Activated naive CD4-positive, alpha-beta T cell treated with anti-CD3 and anti-CD28 coated beads for 36 hours (primary cell): ENCODE measurements around the gene CD2AP. TPM values are rescaled to one million over a fixed set of nuclear protein-coding genes. Genes with fewer than 3 reads are reported as not detected.
"Not testable (repeated sequence)": the region's sequence is repeated elsewhere in the genome, so short reads cannot be mapped to it uniquely, and the experiment has no call there.

Experiments
- CTCF ChIA-PET: fragments of 350-600 bp; sonication (Branson Sonifier 250); formaldehyde crosslinking; loops from one replicate; lab custom pipeline; 2021; ENCODE audit warnings: antibody characterized with exemption; lab: Charles Lee
- DNase-seq: peaks from one replicate; pipeline ENCODE4 v3.0.0-alpha.2; 2020
- H3K27ac Mint-ChIP-seq: one replicate; pipeline ENCODE4 v1.8.0; 2021; ENCODE audit warnings: mild to moderate bottlenecking, mixed read lengths
- H3K27me3 Mint-ChIP-seq: one replicate; pipeline ENCODE4 v1.8.0; 2021; ENCODE audit warnings: low read depth, mixed read lengths
- H3K36me3 Mint-ChIP-seq: one replicate; pipeline ENCODE4 v1.8.0; 2021; ENCODE audit warnings: low read depth, mixed read lengths
- H3K4me1 Mint-ChIP-seq: one replicate; pipeline ENCODE4 v1.8.0; 2021; ENCODE audit warnings: low read depth, mixed read lengths
- H3K4me3 Mint-ChIP-seq: one replicate; pipeline ENCODE4 v1.8.0; 2021; ENCODE audit warnings: mild to moderate bottlenecking, moderate library complexity, mixed read lengths
- H3K9me3 Mint-ChIP-seq: one replicate; pipeline ENCODE4 v1.8.0; 2021; ENCODE audit warnings: mixed read lengths
- intact Hi-C: fragments of 100-400 bp; cut with micrococcal nuclease; formaldehyde crosslinking; loops from one replicate; pipeline ENCODE4 v1.15.1; 2023
- total RNA-seq, 2 experiments: library from RNA; stranded (reverse); gene quantifications; one replicate each; pipeline ENCODE4 v1.2.3, GENCODE V29; 2021

CD2AP gene
- total RNA-seq, 2 experiments from 2014 or later, result 16.1 to 18.1 TPM

DNA sequence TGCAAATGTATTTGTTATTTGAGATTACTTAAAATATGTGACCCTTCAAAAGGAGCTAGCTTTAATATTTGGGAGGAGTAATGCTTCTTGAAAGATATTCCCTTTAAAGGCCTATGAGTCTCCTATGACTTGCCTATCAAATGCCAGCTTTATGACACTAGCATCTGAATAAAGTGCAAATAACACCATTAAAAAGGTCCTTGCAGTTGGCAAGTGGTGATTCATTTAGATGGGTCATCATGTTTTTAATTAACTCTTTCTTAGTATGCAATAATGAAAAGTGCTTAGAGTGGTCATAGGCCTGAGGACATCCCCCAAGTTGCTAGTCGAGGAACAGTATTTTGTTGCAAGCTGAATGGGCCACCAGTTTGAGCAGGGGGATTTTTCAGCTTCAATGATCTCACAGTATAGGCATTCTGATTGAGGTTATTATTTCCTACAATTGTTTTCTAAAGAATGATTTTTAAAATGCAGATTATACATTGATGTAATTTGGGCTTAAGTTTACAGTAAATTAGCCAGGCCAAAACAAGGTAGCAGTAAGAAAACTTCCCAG lies 3.7 kb upstream of the CD2AP start:
- CTCF ChIA-PET, result interaction anchor here (1.1 to 2.1 kb wide), 2 partner anchors 60 to 156 kb away, joined by 4 to 7 read pairs; no protein-coding TSS in a partner anchor
- Mint-ChIP-seq H3K27ac (no peak overlapping the region), H3K4me1 (peaks cover 4% of the 10 kb centered on the region), H3K4me3 (no peak overlapping the region), H3K27me3 (no peaks in the 10 kb centered on the region), H3K36me3 (peaks cover 3% of the 10 kb centered on the region), H3K9me3 (no peaks in the 10 kb centered on the region)
- DNase-seq, result no peak
- intact Hi-C loops, result no loop called here

DNA sequence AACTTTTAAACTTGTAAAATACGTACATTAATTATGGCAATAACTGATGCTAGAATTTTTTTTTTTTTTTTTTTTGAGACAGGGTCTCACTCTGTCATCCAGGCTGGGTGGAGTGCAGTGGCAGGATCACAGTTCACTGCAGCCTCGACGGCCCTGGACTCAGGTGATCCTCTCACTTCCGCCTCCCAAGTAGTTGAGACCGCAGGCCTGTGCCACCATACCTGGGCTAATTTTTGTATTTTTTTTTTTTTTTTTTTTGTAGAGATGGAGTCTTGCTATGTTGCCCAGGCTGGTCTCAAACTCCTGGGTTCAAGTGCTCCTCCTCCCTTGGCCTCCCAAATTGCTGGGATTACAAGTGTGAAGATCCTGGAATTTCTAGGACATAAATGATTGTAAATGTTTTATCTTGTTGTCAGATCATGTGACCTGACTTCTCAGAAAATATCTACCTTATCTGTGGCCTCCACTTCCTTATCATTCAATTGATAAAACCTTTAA lies 2.2 kb upstream of the CD2AP start:
- no peak overlapping the region for H3K4me3 Mint-ChIP-seq
- peaks cover 9% of the 10 kb centered on the region for H3K4me1 Mint-ChIP-seq
- CTCF ChIA-PET, result interaction anchor here (1.1 kb wide), 1 partner anchor 154 kb away, joined by 4 read pairs; no protein-coding TSS in a partner anchor
- DNase-seq, result no peak
- intact Hi-C loops, result loop anchor here (5.0 kb wide), 5 partner anchors 62 to 307 kb away; partner anchors contain the start of gene OPN5
- H3K36me3 Mint-ChIP-seq, result peaks cover 3% of the 10 kb centered on the region
- no peaks in the 10 kb centered on the region for H3K27me3 Mint-ChIP-seq
- H3K9me3 Mint-ChIP-seq, result no peaks in the 10 kb centered on the region
- H3K27ac Mint-ChIP-seq, result no peak overlapping the region

DNA sequence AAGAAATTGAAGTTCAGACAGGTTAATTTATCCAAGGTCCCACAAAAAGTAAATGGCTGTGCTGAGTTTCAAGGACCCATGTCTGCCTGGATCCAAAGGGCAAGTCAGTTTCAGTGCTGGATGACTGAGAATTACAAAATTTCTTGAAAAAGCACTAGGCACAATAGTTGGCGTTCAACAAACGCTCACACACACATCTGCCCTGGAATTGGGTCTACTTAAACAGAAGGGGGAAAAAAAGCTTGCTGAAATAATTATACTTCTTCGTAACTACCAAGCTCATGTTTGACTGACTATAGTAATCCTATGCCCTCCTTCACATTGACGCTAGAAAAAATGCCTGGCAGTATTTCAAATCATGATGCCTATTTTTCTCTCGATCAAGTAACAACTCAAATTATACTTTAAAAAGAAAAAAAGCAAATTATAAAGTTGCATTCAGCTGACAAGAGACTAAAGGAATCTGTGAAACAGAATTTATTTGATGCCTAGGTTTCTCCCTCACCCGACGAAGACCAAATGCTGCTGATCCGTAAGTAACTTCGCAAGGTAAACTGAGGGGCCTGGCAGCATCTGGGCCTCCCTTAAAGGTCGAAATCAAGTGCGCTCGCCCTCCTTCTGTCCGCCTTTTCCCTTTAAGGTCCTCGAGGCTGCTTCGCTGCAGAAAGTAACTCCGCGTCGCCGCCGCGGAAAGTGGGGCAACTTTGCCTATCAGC lies 650 bp upstream of the CD2AP start:
- CTCF ChIA-PET, result interaction anchor here (0.8 to 0.9 kb wide), 2 partner anchors 31 to 146 kb away, joined by 3 read pairs; no protein-coding TSS in a partner anchor
- H3K36me3 Mint-ChIP-seq, result peaks cover 3% of the 10 kb centered on the region
- H3K27me3 Mint-ChIP-seq, result no peaks in the 10 kb centered on the region
- intact Hi-C loops, result loop anchor here (1.0 to 5.0 kb wide), 6 partner anchors 31 to 305 kb away; partner anchors contain the start of gene OPN5
- no peak for DNase-seq
- H3K4me1 Mint-ChIP-seq, result peaks cover 22% of the 10 kb centered on the region
- H3K9me3 Mint-ChIP-seq, result no peaks in the 10 kb centered on the region
- H3K4me3 Mint-ChIP-seq, result peak overlapping the region; percentile 100
- peak overlapping the region; percentile 75 for H3K27ac Mint-ChIP-seq

DNA sequence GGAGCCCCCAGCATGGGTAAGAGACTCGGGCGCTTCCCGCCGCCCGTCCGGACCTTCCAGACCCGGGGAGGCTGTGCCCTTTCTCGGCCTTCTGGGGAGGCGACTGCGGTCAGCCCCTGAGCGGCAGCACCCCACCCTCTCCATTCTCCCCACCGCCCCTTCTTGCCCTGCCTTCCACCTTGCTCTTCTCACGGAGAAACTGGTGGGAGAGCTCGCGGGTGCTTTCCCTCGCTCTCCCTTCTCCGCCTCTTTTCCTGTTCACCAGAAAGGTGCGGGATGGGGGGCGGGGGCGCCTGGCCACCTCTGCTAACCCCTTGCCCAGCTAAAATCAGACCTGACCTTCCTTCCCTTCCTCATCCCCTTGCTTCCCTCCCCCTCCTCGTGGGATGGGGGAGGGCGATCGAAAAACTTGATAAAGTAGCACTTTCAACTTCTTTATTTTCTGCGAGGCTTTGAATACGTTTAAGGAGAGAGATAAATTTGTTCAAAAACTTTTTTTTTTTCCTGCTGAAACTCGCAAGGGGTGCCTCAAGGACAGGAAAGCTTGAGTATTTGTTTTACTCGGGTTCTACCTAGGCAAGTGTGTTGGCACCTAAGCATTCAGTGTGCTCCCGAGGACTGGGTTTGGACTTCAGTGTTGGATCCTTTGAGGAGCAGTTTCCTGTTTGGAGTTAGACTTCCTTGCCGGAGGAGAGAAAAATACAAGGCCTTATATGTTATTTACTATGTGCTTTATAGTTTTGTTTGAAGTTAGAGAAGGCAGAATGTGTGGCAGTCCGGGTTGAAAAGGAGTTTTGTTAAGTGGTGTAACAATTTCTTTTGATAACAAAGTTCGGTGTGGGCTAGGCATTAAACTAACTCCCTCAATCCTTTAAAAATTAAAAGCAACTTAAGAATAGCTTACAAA lies 897 bp downstream of the CD2AP start:
- no peak for DNase-seq
- CTCF ChIA-PET, result interaction anchor here (0.7 to 1.6 kb wide), 4 partner anchors 14 to 153 kb away, joined by 3 to 9 read pairs (median 4); no protein-coding TSS in a partner anchor
- Mint-ChIP-seq H3K27me3 (no peaks in the 10 kb centered on the region), H3K9me3 (no peaks in the 10 kb centered on the region), H3K36me3 (peaks cover 3% of the 10 kb centered on the region), H3K4me3 (peak overlapping the region; percentile 100), H3K27ac (peak overlapping the region; percentile 98), H3K4me1 (peaks cover 32% of the 10 kb centered on the region)
- intact Hi-C loops, result loop anchor here (1.0 to 5.0 kb wide), 7 partner anchors 59 to 1985 kb away; partner anchors contain the start of genes CENPQ, MMUT and OPN5

DNA sequence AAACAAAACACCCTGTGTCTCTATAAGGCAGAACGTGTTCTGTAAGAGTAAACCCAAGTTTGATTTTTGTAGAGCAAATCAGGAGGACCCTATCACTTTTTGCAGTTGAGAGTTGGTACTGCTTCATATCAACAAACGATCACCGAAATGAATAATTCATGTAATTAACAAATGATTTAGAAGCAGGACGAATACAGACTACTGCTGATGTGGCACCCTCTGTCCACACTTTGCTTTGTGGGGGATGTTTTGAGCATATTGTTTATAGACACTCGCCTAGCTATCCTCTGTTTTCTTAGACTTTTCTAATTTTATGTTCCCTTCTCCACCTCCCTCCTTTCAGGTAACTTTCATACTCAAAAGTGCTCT lies 1.5 kb downstream of the CD2AP start:
- DNase-seq, result no peak
- Mint-ChIP-seq H3K9me3 (no peaks in the 10 kb centered on the region), H3K4me3 (peak overlapping the region; percentile 100), H3K27ac (peak overlapping the region; percentile 98), H3K27me3 (no peaks in the 10 kb centered on the region), H3K4me1 (peaks cover 38% of the 10 kb centered on the region), H3K36me3 (peaks cover 3% of the 10 kb centered on the region)
- intact Hi-C loops, result loop anchor here (5.0 kb wide), 5 partner anchors 58 to 303 kb away; partner anchors contain the start of gene OPN5
- CTCF ChIA-PET, result interaction anchor here (1.0 to 1.6 kb wide), 2 partner anchors 14 to 64 kb away, joined by 5 to 9 read pairs; no protein-coding TSS in a partner anchor

DNA sequence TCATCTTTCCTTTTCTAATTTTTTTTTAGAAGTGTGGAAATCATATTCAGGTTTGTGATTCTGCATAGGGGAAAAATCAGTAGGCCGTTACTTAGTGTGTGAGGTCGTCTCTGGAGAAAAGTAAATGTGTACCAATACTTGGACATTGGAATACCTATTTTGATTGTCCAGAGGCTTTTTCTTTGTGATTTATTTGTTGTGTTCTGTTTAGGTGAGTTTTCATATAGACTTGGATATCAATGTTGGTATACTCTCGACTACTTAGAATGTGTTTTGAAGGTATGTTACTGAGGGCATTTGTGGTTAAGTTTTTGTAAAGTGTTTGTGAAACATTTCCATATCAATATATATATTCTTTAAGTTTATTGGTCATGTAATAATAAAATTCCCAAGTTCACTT lies 2.3 kb downstream of the CD2AP start:
- Mint-ChIP-seq H3K27ac (no peak overlapping the region), H3K4me1 (peaks cover 44% of the 10 kb centered on the region), H3K4me3 (peak overlapping the region; percentile 32), H3K36me3 (peaks cover 3% of the 10 kb centered on the region), H3K27me3 (no peaks in the 10 kb centered on the region), H3K9me3 (no peaks in the 10 kb centered on the region)
- DNase-seq, result no peak
- CTCF ChIA-PET, result interaction anchor here (1.0 kb wide), 1 partner anchor 65 kb away, joined by 5 read pairs; no protein-coding TSS in a partner anchor
- intact Hi-C loops, result loop anchor here (5.0 kb wide), 5 partner anchors 57 to 302 kb away; partner anchors contain the start of gene OPN5

DNA sequence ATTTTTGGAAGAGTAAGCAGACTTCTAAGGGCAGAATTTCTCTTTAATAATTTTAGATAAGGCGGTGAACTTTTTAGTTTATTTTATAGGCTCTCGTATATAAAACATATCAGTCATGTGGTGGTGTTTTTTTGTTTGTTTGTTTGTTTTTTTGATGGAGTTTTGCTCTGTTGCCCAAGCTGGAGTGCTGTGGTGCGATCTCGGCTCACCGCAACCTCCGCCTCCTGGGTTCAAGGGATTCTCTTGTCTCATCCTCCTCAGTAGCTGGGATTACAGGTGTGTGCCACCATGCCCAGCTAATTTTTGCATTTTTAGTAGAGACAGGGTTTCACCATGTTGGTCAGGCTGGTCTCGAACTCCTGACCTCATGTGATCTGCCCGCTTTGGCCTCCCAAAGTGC lies 3.6 kb downstream of the CD2AP start:
- not testable (repeated sequence) for H3K4me3 Mint-ChIP-seq, H3K27me3 Mint-ChIP-seq, H3K36me3 Mint-ChIP-seq

DNA sequence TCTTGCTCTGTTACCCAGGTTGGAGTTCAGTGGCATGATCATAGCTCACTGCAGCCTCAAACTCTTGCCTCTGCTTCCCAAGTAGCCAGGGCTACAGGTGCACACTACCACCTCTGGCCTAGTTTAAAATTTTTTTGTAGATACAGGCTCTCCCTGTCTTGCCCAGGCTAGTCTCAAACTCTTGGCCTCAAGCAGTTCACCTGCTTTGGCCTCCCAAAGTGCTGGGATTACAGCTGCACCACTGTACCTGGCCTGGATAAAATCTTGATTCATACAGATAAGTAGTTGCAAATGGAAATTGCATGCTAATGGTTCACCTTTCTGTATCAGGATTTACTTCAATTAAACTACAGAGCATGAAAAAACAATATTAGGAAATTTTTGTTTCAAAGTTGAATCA lies 4.2 kb downstream of the CD2AP start:
- no peak for DNase-seq
- H3K4me1 Mint-ChIP-seq, result peaks cover 51% of the 10 kb centered on the region
- H3K36me3 Mint-ChIP-seq, result peaks cover 3% of the 10 kb centered on the region
- CTCF ChIA-PET, result no interaction called here
- H3K9me3 Mint-ChIP-seq, result no peaks in the 10 kb centered on the region
- no peak overlapping the region for H3K4me3 Mint-ChIP-seq
- H3K27ac Mint-ChIP-seq, result no peak overlapping the region
- intact Hi-C loops, result no loop called here
- no peaks in the 10 kb centered on the region for H3K27me3 Mint-ChIP-seq

More for the DNA sequence above, 3.6 kb downstream of the CD2AP start:
- H3K27ac Mint-ChIP-seq, DNase-seq, H3K9me3 Mint-ChIP-seq, CTCF ChIA-PET, intact Hi-C loops: not testable (repeated sequence)
- peaks cover 49% of the 10 kb centered on the region for H3K4me1 Mint-ChIP-seq

DNA sequence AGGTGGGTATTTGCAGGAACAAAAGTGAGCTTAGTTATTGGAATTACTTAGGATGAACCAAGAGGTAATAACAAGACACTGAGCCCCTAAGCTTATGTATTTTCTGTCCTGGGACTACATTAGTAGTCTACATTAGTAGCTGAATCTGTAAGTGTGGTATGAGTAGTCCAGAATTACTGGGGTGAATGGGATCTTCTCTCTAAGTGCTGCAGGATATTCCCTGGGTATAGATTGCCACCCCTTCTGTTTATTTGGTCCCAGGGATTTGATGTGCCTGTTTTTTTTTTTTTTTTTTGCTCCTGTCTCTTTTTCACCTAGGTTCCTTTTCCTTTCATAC lies 5.9 kb downstream of the CD2AP start:
- no peaks in the 10 kb centered on the region for H3K36me3 Mint-ChIP-seq
- H3K27me3 Mint-ChIP-seq, result no peaks in the 10 kb centered on the region
- no peak for DNase-seq
- no peak overlapping the region for H3K27ac Mint-ChIP-seq
- H3K4me3 Mint-ChIP-seq, result no peak overlapping the region
- H3K9me3 Mint-ChIP-seq, result no peaks in the 10 kb centered on the region
- peaks cover 53% of the 10 kb centered on the region for H3K4me1 Mint-ChIP-seq
- intact Hi-C loops, result no loop called here
- CTCF ChIA-PET, result interaction anchor here (0.6 kb wide), 1 partner anchor 9 kb away, joined by 7 read pairs; no protein-coding TSS in a partner anchor

DNA sequence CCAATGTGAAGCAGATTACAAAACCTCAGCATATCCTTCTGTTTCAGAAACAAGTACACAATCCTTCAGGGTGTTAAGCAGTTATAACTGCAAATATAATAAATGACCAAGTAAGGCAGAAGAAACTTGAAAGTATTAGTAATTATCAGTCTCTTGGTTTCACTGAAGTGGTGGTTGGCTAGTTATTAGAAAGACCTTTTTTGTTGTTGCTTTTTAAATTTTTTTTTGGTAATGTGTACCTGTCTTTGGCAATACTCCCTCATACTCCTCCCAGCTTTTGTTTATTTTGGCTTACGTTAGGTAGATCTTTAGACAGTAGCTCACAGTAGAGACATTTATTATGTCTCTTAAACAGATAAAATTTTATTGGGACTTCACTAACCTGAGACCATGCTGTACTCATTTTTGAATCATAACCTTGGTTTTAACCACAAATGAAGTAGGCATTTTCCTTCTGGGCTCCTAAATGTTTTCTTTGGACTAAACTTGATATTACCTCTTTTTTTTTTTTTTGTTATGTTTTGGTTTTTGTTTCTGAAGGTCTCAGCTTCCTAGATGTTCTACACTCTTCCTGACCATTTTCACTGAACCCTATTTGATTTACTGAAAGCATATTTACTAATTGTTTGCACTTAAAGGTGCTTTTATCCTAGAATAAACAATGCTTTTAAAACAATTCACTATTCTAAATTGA lies 6.4 kb downstream of the CD2AP start:
- intact Hi-C loops, result no loop called here
- Mint-ChIP-seq H3K27me3 (no peaks in the 10 kb centered on the region), H3K4me3 (no peak overlapping the region), H3K4me1 (peaks cover 53% of the 10 kb centered on the region), H3K36me3 (no peaks in the 10 kb centered on the region), H3K27ac (no peak overlapping the region), H3K9me3 (no peaks in the 10 kb centered on the region)
- no peak for DNase-seq
- CTCF ChIA-PET, result interaction anchor here (0.6 kb wide), 1 partner anchor 9 kb away, joined by 7 read pairs; no protein-coding TSS in a partner anchor

DNA sequence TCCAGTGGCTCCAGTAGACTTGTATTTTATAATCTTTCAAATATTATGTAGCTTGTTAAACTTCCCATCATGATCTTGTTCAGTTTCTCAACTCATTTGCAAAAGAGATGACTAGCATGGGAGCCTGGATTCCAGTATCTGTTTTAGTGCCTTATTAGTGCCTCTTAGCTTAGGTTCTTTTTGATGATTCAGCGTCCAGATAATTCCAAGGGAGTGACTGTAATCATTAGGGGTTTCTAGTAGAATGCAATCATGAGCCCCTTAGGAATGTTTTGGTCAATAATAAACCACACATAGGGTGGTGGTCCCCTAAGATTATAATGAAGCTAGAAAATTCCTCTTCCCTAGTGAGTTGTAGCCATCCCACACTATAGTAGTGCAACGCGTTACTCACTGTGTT lies 7.0 kb downstream of the CD2AP start:
- no peak for DNase-seq
- Mint-ChIP-seq H3K4me3 (no peak overlapping the region), H3K27ac (no peak overlapping the region), H3K27me3 (no peaks in the 10 kb centered on the region), H3K9me3 (no peaks in the 10 kb centered on the region), H3K36me3 (no peaks in the 10 kb centered on the region), H3K4me1 (peaks cover 54% of the 10 kb centered on the region)
- intact Hi-C loops, result no loop called here
- CTCF ChIA-PET, result interaction anchor here (0.6 kb wide), 1 partner anchor 799 kb away, joined by 3 read pairs; no protein-coding TSS in a partner anchor
